ENCODE data around the gene LYAR. TPM values are rescaled to one million over a fixed set of nuclear protein-coding genes. Genes with fewer than 3 reads are reported as not detected.

The LYAR gene
- 12.7 TPM for total RNA-seq

GRCh38 chr4:4289941-4290850 is at the start of gene LYAR, which contains the start of gene ZBTB49:
Gene LYAR (minus strand): TSS chr4:4290154. CDS start chr4:4283742, 6,412 bp downstream.
Gene ZBTB49 (plus strand): TSS chr4:4290251. CDS start chr4:4299946, 9,695 bp downstream.
- ATAC-seq = peak; percentile 99
- intact Hi-C loops (cut with DNase I) = no loop called here
- peak; percentile 96 for DNase-seq (ENCODE audit: low spot score)

GRCh38 chr4:4339504-4340085 is 49.6 kb upstream of the LYAR start:
- intact Hi-C loops (cut with DNase I) = no loop called here
- ATAC-seq (no peak), DNase-seq (ENCODE audit: low spot score) (no peak)

- ATAC-seq (no peak), DNase-seq (ENCODE audit: low spot score) (no peak)
- intact Hi-C loops (cut with DNase I) = no loop called here
Measured at GRCh38 chr4:4338210-4339001, 48.5 kb upstream of the LYAR start.

- peak; percentile 42 for ATAC-seq
- intact Hi-C loops (cut with DNase I) = no loop called here
Measured at GRCh38 chr4:4334798-4335520, 45.0 kb upstream of the LYAR start.

GRCh38 chr4:4333265-4333706 is 43.3 kb upstream of the LYAR start:
- DNase-seq (ENCODE audit: low spot score) (peak; percentile 60), ATAC-seq (peak; percentile 73)
- intact Hi-C loops (cut with DNase I) = no loop called here

More at GRCh38 chr4:4334798-4335520, 45.0 kb upstream of the LYAR start:
- peak; percentile 65 for DNase-seq (ENCODE audit: low spot score)

GRCh38 chr4:4332529-4332928 is 42.6 kb upstream of the LYAR start:
- no peak for ATAC-seq
- intact Hi-C loops (cut with DNase I) = no loop called here

GRCh38 chr4:4330794-4331193 is 40.8 kb upstream of the LYAR start:
- ATAC-seq (no peak), DNase-seq (ENCODE audit: low spot score) (peak; percentile 31)
- intact Hi-C loops (cut with DNase I) = no loop called here

More at GRCh38 chr4:4332529-4332928, 42.6 kb upstream of the LYAR start:
- DNase-seq (ENCODE audit: low spot score) = peak; percentile 1

GRCh38 chr4:4329496-4329895 is 39.5 kb upstream of the LYAR start:
- intact Hi-C loops (cut with DNase I) = no loop called here
- ATAC-seq = no peak
- DNase-seq (ENCODE audit: low spot score) = peak; percentile 6

GRCh38 chr4:4328840-4329239 is 38.9 kb upstream of the LYAR start:
- intact Hi-C loops (cut with DNase I) = no loop called here
- peak; percentile 19 for DNase-seq (ENCODE audit: low spot score)
- ATAC-seq = no peak

GRCh38 chr4:4328206-4328605 is 38.3 kb upstream of the LYAR start:
- ATAC-seq = no peak
- intact Hi-C loops (cut with DNase I) = no loop called here
- no peak for DNase-seq (ENCODE audit: low spot score)

GRCh38 chr4:4327652-4328121 is 37.7 kb upstream of the LYAR start:
- ATAC-seq (peak; percentile 20), DNase-seq (ENCODE audit: low spot score) (peak; percentile 55)
- intact Hi-C loops (cut with DNase I) = no loop called here

GRCh38 chr4:4326166-4326565 is 36.2 kb upstream of the LYAR start:
- intact Hi-C loops (cut with DNase I) = no loop called here
- DNase-seq (ENCODE audit: low spot score) (peak; percentile 12), ATAC-seq (no peak)

GRCh38 chr4:4325321-4325720 is 35.4 kb upstream of the LYAR start:
- ATAC-seq = no peak
- intact Hi-C loops (cut with DNase I) = no loop called here
- no peak for DNase-seq (ENCODE audit: low spot score)

GRCh38 chr4:4323705-4324534 is 34.0 kb upstream of the LYAR start:
- DNase-seq (ENCODE audit: low spot score) = peak; percentile 19
- ATAC-seq = no peak
- intact Hi-C loops (cut with DNase I) = no loop called here

GRCh38 chr4:4321951-4322688 is 32.2 kb upstream of the LYAR start:
- intact Hi-C loops (cut with DNase I) = no loop called here
- ATAC-seq (no peak), DNase-seq (ENCODE audit: low spot score) (peak; percentile 28)

- peak; percentile 40 for DNase-seq (ENCODE audit: low spot score)
- intact Hi-C loops (cut with DNase I) = no loop called here
- ATAC-seq = no peak
Measured at GRCh38 chr4:4320951-4321714, 31.2 kb upstream of the LYAR start.
